Endothelial cell of umbilical vein (primary cell): ENCODE measurements around the gene HBQ1.

Experiments
- EZH2 ChIP-seq: IDR thresholded peaks from 2 replicates; pipeline ENCODE4 v1.6.1; 2012; ENCODE audit warnings: borderline replicate concordance, low read depth, mild to moderate bottlenecking, moderate library complexity, low read length, inconsistent platforms; ENCODE audit not compliant: severe bottlenecking
- FOS ChIP-seq: IDR thresholded peaks from 2 replicates; pipeline ENCODE4 v1.6.1; 2011; ENCODE audit warnings: mild to moderate bottlenecking, low read length, moderate library complexity, borderline replicate concordance; ENCODE audit not compliant: insufficient read depth
- JUN ChIP-seq: IDR thresholded peaks from 2 replicates; pipeline ENCODE4 v1.6.1; 2011; ENCODE audit warnings: borderline replicate concordance, low read depth; ENCODE audit not compliant: insufficient read length, insufficient read depth
- MYC ChIP-seq: IDR thresholded peaks from one replicate; pipeline ENCODE4 v1.6.1; 2011; ENCODE audit warnings: mild to moderate bottlenecking, low read depth, low read length
- POLR2A ChIP-seq: IDR thresholded peaks from 2 replicates; pipeline ENCODE4 v1.6.1; 2012; ENCODE audit warnings: low read depth, mild to moderate bottlenecking, control low read depth, low read length
- TF ChIP-seq, protein P1 (sequence below): IDR thresholded peaks from 2 replicates; pipeline ENCODE4 v1.6.1; 2011; ENCODE audit not compliant: insufficient read depth, insufficient read length
- TF ChIP-seq, protein P2 (sequence below), 2 donors: IDR thresholded peaks; 1 replicate in 1 of 2; 2 replicates in 1 of 2; pipeline ENCODE4 v1.5.1; 2011; ENCODE audit warnings: low read length in 2 of 2, mild to moderate bottlenecking in 2 of 2, moderate library complexity in 2 of 2, control low read depth in 1 of 2, inconsistent platforms in 1 of 2, low read depth in 1 of 2; ENCODE audit not compliant: insufficient read depth in 1 of 2; ENCODE audit errors: extremely low read depth in 1 of 2

DNA sequence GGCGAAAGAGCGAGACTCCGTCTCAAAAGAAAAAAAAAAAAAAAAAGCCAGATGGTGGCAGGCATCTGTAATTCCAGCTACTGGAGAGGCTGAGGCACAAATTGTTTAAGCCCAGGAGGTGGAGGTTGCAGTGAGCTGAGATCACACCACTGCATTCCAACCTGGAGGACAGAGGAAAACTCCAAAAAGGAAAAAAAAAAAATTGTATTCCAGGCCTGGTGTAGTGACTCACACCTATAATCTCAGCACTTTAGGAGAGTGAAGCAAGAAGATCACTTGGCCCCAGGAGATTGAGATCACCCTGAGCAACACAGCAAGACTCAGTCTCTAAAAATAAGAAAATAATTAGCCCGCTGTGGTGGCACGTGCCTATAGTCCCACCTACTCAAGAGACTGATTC, 20.1 kb downstream of the HBQ1 start:
- TF ChIP-seq MYC (no peak), JUN (no peak), EZH2 (no peak), FOS (no peak), POLR2A (no peak)
- TF ChIP-seq, protein P1, sequence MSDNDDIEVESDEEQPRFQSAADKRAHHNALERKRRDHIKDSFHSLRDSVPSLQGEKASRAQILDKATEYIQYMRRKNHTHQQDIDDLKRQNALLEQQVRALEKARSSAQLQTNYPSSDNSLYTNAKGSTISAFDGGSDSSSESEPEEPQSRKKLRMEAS = no peak
- TF ChIP-seq, protein P2, sequence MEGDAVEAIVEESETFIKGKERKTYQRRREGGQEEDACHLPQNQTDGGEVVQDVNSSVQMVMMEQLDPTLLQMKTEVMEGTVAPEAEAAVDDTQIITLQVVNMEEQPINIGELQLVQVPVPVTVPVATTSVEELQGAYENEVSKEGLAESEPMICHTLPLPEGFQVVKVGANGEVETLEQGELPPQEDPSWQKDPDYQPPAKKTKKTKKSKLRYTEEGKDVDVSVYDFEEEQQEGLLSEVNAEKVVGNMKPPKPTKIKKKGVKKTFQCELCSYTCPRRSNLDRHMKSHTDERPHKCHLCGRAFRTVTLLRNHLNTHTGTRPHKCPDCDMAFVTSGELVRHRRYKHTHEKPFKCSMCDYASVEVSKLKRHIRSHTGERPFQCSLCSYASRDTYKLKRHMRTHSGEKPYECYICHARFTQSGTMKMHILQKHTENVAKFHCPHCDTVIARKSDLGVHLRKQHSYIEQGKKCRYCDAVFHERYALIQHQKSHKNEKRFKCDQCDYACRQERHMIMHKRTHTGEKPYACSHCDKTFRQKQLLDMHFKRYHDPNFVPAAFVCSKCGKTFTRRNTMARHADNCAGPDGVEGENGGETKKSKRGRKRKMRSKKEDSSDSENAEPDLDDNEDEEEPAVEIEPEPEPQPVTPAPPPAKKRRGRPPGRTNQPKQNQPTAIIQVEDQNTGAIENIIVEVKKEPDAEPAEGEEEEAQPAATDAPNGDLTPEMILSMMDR (IDR thresholded peaks at IDR 0.05; ENCODE audit: extremely low read depth in 1 of 2, insufficient read depth in 1 of 2, low read depth in 1 of 2, low read length in 2 of 2) = no peak
